ENCODE data around the gene TMEM237.

The TMEM237 gene

GRCh38 chr2:201643216-201643890 lies at the start of gene TMEM237:
Gene TMEM237 (minus strand): TSS chr2:201643503. CDS start chr2:201643400, 103 bp downstream.
- TF ChIP-seq, protein P1, sequence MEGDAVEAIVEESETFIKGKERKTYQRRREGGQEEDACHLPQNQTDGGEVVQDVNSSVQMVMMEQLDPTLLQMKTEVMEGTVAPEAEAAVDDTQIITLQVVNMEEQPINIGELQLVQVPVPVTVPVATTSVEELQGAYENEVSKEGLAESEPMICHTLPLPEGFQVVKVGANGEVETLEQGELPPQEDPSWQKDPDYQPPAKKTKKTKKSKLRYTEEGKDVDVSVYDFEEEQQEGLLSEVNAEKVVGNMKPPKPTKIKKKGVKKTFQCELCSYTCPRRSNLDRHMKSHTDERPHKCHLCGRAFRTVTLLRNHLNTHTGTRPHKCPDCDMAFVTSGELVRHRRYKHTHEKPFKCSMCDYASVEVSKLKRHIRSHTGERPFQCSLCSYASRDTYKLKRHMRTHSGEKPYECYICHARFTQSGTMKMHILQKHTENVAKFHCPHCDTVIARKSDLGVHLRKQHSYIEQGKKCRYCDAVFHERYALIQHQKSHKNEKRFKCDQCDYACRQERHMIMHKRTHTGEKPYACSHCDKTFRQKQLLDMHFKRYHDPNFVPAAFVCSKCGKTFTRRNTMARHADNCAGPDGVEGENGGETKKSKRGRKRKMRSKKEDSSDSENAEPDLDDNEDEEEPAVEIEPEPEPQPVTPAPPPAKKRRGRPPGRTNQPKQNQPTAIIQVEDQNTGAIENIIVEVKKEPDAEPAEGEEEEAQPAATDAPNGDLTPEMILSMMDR (conservative IDR thresholded peaks at IDR 0.05): no peak
- peak within 1 kb of the TSS; percentile 85 for H3K27ac ChIP-seq

DNA sequence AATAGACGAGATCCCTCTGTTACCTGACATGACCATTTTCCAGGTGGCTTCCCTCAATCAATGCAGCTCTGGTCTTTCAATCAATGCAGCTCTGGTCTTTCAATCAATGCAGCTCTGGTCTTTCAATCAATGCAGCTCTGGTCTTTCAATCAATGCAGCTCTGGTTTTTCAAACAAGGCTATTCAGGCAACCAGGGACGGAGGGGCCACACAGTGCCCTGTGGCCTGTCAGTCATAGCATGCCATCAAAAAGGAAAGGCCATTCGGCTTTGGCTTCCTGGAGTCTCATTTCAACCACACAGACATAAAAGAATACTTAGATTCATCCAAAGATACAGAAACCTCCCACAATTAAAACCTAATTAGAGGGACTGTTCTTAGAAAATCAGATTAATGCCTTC lies 41.9 kb upstream of the TMEM237 start:
- H3K27ac ChIP-seq: no peak overlapping the region
- TF ChIP-seq, protein P1 (conservative IDR thresholded peaks at IDR 0.05): no peak

GRCh38 chr2:201680743-201681142 lies 37.4 kb upstream of the TMEM237 start:
- H3K27ac ChIP-seq: no peak overlapping the region
- TF ChIP-seq, protein P1 (conservative IDR thresholded peaks at IDR 0.05): no peak; the same call in 1 of the 2 replicates

- TF ChIP-seq, protein P1 (conservative IDR thresholded peaks at IDR 0.05): no peak
Measured at GRCh38 chr2:201678401-201678800, 35.1 kb upstream of the TMEM237 start.

DNA sequence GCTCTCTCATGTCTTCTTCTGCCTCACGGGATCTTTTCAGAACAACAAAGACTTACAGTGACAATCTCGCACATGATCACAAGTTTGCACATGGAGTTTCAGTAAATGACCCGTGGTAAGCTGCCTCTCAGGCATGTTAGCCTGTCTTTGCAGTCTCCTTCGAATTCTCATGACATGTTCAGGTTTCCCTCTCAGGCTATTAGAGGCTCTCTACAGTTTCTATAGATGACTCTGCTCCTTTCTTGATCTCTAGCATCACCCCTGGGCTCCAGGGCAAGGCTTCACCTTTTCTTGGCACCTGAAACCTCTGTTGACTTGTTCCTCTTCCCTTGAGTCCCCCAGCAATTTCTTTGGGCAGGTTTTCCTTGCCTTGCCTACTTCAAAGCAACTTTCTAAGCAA lies 32.2 kb upstream of the TMEM237 start:
- TF ChIP-seq, protein P1 (conservative IDR thresholded peaks at IDR 0.05): no peak
- H3K27ac ChIP-seq: no peak overlapping the region

More at GRCh38 chr2:201678401-201678800, 35.1 kb upstream of the TMEM237 start:
- no peak overlapping the region for H3K27ac ChIP-seq

- TF ChIP-seq, protein P1 (conservative IDR thresholded peaks at IDR 0.05): no peak
- no peak overlapping the region for H3K27ac ChIP-seq
Measured at GRCh38 chr2:201674794-201675193, 31.5 kb upstream of the TMEM237 start.

- TF ChIP-seq, protein P1 (conservative IDR thresholded peaks at IDR 0.05): no peak
- H3K27ac ChIP-seq: no peak overlapping the region
Measured at GRCh38 chr2:201674298-201674697, 31.0 kb upstream of the TMEM237 start.

Data from VCaP (cell line).